Activated CD4-positive, alpha-beta T cell treated with anti-CD3 and anti-CD28 coated beads for 48 hours (primary cell): ENCODE results near the gene RELN.

Source experiments
- DNase-seq: peaks from one replicate; pipeline ENCODE4 v3.0.0-alpha.2; 2020

Gene RELN

GRCh38 chr7:103711413-103711812 is 278.0 kb downstream of the RELN start:
- DNase-seq: no peak

- DNase-seq: no peak
These were observed 279.2 kb downstream of the RELN start for GRCh38 chr7:103710247-103710646.

GRCh38 chr7:103706805-103707204 is 282.7 kb downstream of the RELN start:
- DNase-seq: no peak

- no peak for DNase-seq
These were observed 283.9 kb downstream of the RELN start for GRCh38 chr7:103705542-103705941.

GRCh38 chr7:103704701-103705100 is 284.8 kb downstream of the RELN start:
- no peak for DNase-seq

- no peak for DNase-seq
These were observed 286.5 kb downstream of the RELN start for GRCh38 chr7:103702982-103703381.

GRCh38 chr7:103702454-103702853 is 287.0 kb downstream of the RELN start:
- DNase-seq: no peak

- DNase-seq: no peak
These were observed 290.4 kb downstream of the RELN start for GRCh38 chr7:103699032-103699431.

GRCh38 chr7:103698064-103698463 is 291.4 kb downstream of the RELN start:
- DNase-seq: no peak

GRCh38 chr7:103695521-103695920 is 293.9 kb downstream of the RELN start:
- no peak for DNase-seq

GRCh38 chr7:103694304-103694703 is 295.2 kb downstream of the RELN start:
- no peak for DNase-seq

- DNase-seq: no peak
These were observed 298.2 kb downstream of the RELN start for GRCh38 chr7:103691291-103691690.

GRCh38 chr7:103690242-103690974 is 299.1 kb downstream of the RELN start:
- DNase-seq: no peak

- DNase-seq: no peak
These were observed 300.2 kb downstream of the RELN start for GRCh38 chr7:103689255-103689654.

GRCh38 chr7:103687951-103688350 is 301.5 kb downstream of the RELN start:
- no peak for DNase-seq

- no peak for DNase-seq
These were observed 302.2 kb downstream of the RELN start for GRCh38 chr7:103687272-103687671.

GRCh38 chr7:103686763-103687162 is 302.7 kb downstream of the RELN start:
- no peak for DNase-seq

- DNase-seq: no peak
These were observed 303.4 kb downstream of the RELN start for GRCh38 chr7:103686064-103686463.

GRCh38 chr7:103685646-103686045 is 303.8 kb downstream of the RELN start:
- no peak for DNase-seq

- no peak for DNase-seq
These were observed 306.1 kb downstream of the RELN start for GRCh38 chr7:103683348-103683747.

- no peak for DNase-seq
These were observed 309.0 kb downstream of the RELN start for GRCh38 chr7:103680161-103681144.

- no peak for DNase-seq
These were observed 310.0 kb downstream of the RELN start for GRCh38 chr7:103679151-103680132.
